GM20431 (cell line): ENCODE measurements around the gene TMEM39A.

Experiments
- in situ Hi-C: fragments of 300-500 bp; cut with MseI, MboI; formaldehyde crosslinking; loops from one replicate; pipeline ENCODE4 v1.15.0; 2020; ENCODE audit warnings: low sequenced_read_pairs; ENCODE audit not compliant: unreplicated experiment

Gene TMEM39A

DNA sequence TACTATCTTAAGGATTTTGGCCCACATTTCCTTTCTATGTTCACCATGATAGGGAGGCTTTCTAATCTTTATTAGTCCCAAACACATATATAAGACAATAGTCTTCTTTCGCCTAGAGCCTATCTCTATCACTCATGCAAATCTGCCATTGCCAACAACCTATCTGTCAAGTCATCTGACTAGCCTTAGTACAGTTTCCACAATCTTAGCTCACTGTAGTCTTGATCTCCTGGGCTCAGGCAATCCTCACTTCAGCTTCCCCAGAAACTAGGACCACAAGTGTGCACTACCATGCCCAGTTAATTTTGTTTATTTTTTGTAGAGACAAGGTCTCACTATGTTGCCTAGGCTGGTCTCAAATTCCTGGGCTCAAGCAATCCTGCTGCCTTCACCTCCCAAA, 6.9 kb downstream of the TMEM39A start:
- in situ Hi-C loops = no loop called here

DNA sequence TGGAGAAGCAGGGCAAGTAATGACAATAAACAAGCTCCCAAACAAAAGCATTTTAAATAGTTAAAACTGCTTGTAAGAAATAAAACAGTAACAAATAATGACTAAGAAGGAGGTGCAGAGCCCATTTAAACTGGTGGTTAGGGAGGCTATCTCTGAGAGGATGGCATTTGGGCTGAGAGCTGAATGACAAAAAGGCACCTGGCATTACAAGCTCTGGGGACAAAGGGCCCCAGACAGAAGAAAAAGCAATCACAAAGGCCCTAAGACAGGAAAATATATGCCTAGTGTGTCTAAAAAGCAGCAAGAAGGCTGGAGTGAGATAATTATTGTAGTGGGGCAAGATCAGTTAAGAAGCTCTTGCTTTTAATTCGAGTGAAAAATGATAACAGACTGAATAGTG, 9.6 kb downstream of the TMEM39A start:
- in situ Hi-C loops = no loop called here

DNA sequence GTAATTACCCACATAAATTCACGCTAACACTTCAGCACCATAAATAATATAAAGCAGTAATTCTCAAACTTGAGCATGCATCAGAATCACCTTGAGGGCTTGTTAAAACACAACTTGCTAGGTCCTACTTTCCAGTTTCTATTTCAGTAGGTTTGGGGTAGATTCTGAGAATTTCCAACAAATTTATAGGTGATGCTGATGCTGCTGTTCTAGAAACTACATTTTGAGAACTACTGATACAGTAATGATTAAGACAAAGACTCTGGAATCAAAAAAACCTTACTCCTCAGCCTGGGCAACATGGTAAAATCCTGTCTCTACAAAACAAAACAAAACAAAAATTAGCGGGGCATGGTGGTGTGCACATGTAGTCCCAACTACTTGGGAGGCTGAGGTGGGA, 18.8 kb downstream of the TMEM39A start:
- in situ Hi-C loops = no loop called here

DNA sequence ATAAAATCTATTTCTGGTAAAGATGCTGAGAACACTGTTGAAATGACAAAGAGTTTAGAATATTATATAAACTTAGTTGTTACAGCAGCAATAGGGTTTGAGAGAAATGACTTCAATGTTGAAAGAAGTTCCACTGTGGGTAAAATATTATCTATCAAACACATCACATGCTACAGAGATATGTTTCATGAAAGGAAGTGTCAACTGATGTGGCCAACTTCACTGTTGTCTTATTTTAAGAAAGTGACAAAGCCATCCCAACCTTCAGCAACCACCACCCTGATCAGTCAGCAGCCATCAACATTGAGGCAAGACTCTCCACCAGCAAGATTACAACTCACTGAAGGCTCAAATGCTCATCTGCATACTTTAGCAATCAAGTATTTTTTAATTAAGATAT, 20.2 kb downstream of the TMEM39A start:
- in situ Hi-C loops = no loop called here

- in situ Hi-C loops = no loop called here
Observed at GRCh38 chr3:119437691-119438258, 25.6 kb downstream of the TMEM39A start.

DNA sequence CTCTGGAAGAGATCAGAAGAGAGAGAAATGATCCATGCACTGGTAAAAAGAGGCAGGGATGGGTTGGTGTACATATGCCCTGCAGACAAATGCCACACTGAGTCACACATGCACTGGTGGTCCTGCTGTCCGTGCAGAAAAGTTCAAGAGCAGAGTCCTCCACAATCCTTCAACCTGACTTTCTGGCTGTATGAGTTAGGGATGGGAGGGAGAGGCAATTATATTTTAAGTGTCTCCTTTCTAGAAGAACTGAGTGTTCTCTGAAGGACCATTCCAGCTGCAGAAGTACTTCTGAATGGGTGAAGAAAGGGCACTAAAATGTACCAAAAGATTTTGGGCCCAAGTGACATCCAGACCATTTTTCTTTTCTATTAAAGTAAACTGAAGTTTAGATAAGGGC, 26.4 kb downstream of the TMEM39A start:
- in situ Hi-C loops = no loop called here

- in situ Hi-C loops = no loop called here
Observed at GRCh38 chr3:119434703-119435102, 28.7 kb downstream of the TMEM39A start.

- in situ Hi-C loops = no loop called here
Observed at GRCh38 chr3:119433613-119434325, 29.6 kb downstream of the TMEM39A start.

DNA sequence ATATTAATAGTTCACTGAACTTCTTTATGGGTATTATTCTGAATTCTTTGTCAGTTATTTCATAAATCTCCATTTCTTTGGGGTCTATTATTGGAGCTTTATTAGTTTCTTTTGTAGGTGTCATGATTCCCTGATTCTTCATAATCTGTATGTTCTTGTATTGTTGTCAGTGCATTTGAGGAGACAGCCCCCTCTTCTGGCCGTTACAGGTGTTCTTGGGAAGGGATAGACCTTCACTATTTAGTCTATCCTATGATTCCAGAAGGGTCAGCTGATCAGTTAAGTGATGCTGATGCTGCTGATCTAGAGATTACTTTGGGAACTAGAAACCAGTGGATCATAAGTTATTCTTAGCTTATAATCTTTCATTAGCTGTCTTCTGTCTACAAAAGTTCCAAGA, 34.9 kb downstream of the TMEM39A start:
- in situ Hi-C loops = no loop called here

DNA sequence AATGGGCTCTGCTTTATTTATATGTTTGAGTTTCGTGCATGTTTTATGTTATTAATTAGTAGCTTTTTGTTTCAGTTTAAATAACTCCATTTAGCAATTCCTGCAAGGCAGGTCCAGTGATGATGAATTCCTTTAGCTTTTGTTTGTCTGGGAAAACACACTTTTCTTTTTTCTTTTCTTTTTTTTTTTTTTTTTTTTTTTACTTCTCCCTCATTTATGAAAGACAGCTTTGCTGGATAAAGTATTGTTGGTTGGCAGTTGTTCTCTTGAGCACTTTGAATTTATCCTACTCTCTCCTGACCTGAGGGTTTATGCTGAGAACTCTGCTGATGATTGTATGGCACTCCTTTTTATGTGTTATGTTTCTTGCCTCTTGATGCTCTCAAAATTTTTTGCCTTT, 35.7 kb downstream of the TMEM39A start:
- in situ Hi-C loops = no loop called here

GRCh38 chr3:119420196-119420595, 43.2 kb downstream of the TMEM39A start:
- in situ Hi-C loops = no loop called here

DNA sequence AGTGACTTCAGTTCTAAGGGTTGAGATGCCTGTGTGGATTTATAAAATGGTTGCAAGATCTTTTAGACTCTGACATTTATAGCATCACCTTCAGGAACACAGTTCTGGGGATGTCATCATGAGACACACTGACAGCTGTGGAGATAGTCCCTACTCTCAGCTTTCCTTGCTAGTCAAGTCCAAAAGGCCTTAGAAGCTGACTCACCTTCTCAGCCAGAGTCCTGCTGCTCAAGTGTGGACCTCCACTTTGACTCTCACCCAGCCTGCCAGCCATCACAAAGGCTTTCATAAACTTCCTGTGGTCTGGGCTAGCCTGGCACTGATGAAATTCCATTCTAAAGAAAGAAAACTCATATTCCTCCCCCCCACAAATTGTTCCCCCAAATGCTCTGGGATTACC, 44.8 kb downstream of the TMEM39A start:
- in situ Hi-C loops = no loop called here

GRCh38 chr3:119417771-119418512, 45.5 kb downstream of the TMEM39A start:
- in situ Hi-C loops = no loop called here

- in situ Hi-C loops = no loop called here
Observed at GRCh38 chr3:119416873-119417272, 46.5 kb downstream of the TMEM39A start.

DNA sequence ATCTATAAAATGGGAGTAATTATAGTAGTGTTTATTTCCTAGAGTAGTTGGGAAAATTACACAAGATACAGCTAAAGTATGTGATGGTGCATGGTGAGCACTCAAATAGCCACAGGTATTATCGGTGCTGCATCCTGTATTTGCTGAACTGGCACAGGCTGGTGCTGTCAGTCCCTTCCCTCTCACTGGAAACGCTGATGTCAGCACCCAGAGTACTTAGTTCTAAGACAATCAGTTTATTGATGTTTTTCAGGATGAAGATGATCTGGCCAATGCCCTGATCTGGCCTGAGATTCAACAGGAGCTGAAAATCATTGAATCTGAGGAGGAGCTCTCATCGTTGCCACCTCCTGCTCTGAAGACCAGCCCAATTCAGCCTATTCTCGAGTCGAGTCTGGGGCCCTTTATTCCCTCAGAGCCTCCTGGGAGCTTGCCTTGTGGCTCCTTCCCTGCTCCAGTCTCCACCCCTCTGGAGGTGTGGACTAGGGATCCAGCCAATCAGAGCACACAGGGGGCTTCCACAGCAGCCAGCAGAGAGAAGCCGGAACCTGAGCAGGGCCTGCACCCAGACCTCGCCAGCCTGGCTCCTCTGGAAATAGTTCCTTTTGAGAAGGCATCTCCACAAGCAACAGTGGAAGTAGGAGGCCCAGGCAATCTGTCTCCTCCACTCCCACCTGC, 49.7 kb downstream of the TMEM39A start:
- in situ Hi-C loops = no loop called here

DNA sequence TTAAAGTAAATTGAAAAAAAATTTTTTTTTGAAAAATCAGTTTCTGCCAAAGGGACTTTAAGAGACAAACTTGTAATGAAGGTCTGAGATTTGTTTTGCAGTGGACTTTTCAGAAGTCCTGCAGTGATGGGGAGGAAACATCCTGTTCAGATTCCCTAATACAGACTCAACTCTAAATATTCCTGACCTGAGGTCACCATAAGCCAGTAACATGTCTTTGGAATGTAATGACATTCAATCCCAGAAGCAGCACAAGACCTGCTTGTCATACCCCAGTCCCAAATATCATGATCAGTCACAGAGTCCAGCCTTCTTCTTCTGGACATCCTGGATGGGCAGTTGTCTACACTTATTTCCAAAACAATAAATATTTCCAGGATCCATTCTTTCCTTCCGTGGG, 53.6 kb downstream of the TMEM39A start:
- in situ Hi-C loops = no loop called here

DNA sequence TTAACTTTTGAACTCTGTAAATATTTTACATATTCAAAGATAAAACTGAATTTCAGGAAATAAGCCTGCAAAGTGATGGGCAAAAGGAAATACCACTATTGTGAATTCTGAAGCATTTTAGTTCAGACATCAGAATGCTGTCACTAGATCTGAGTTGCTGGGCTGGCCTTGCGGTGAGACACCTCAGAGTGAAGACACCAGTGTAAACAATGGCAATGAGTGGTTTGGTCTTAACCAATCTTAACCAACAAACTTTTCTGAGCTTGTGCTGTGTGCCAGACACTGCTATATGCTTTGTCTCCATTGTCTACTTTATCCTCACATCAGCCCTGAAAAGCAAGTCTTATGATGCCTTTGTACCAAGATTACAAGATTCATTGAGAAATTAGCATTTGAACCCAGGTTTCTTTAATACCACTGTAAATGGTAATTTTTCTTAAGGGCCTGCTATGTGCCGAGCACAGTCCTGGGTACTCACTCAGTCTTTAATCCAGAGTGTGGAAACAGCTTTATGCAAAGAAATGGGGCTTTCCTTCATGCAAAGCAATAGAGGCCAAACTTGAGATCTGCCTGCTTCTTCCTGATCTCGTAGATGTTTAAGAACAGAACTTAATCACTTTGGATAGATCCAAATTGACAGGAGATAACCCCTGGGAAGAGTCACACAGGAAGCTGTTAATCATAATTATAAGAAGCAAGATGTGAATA, 55.0 kb downstream of the TMEM39A start:
- in situ Hi-C loops = no loop called here

GRCh38 chr3:119405315-119405714, 58.1 kb downstream of the TMEM39A start:
- in situ Hi-C loops = no loop called here

DNA sequence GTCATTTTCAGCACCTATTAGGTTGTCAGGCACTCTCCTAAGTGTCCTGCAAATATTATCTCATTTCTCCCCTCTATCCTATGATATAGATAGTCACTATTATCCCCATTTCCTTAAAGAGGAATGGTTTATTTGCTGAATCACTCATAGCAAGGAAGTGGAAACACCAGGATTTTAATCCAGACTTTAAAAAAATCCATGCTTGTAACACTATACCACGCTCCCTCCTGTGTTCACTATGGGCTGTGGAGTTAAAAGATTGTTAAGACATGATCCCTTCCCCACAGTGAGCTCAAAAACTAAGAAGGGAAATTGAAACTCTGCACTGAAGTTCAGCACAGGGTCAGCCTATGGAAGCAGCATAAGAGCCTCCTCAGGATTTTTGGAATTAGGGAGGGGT, 60.2 kb downstream of the TMEM39A start:
- in situ Hi-C loops = no loop called here

DNA sequence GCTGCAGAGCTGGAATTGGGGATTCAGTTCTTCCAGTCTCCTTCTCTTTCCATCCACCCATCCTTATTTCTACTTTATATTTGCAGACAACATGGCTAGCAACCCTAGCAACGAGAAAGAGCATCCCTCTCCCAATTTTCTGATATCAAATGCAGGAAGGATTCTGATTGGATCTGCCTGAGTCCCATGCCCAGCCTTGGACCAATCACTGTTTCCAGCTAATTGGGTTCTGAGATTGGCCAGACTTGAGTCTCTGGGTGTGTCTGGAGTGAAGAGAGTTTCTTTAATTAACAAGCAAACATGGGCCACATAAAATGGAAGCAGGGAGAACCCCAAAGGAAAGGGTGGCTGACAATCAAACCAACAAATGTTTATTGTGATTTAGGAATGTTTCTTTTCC, 60.6 kb downstream of the TMEM39A start:
- in situ Hi-C loops = no loop called here
